Measurements from ENCODE around the gene FAM163B. TPM values are rescaled to one million over a fixed set of nuclear protein-coding genes. Genes with fewer than 3 reads are reported as not detected.
A peak's percentile ranks its signal among the peaks of the same experiment; 100 is the strongest.

Gene FAM163B
- polyA plus RNA-seq, 1 donor (not counting 4 experiments of a cell fraction or from before 2014, with no cell fraction given) = not detected

- H3K4me2 ChIP-seq (ENCODE audit: control insufficient read depth, extremely low read depth, insufficient read depth, low read depth, low read length) = no peak within 1 kb of the TSS
- dilution Hi-C loops (cut with MboI; ENCODE audit: extremely low pct_ligation_motif_present, low sequenced_read_pairs) = no loop called here
- H3K9me3 ChIP-seq (ENCODE audit: control insufficient read depth, low read depth, low read length) = no peaks in the 10 kb centered on the region
- H4K20me1 ChIP-seq (ENCODE audit: control insufficient read depth, extremely low read depth, insufficient read depth, low read length) = no peaks in the 10 kb centered on the region
- no peak within 1 kb of the TSS for H2AFZ ChIP-seq (ENCODE audit: control insufficient read depth, low read length)
- H3K4me3 ChIP-seq (ENCODE audit: control insufficient read depth in 2 of 3, extremely low read depth in 1 of 3, insufficient read depth in 2 of 3, low read depth in 1 of 3, low read length in 3 of 3) = no peak within 1 kb of the TSS
- TF ChIP-seq CTCF (optimal IDR thresholded peaks at IDR 0.05 in 1 of 3, IDR thresholded peaks at IDR 0.05 in 1 of 3, conservative IDR thresholded peaks at IDR 0.05 in 1 of 3; ENCODE audit: extremely low read depth in 1 of 3, insufficient read depth in 2 of 3, low read length in 3 of 3) (no peak), EZH2 (IDR thresholded peaks at IDR 0.05; ENCODE audit: low read length) (no peak)
- FAIRE-seq (no peak), DNase-seq (ENCODE audit: low read depth, low spot score) (no peak)
- H3K36me3 ChIP-seq (ENCODE audit: control insufficient read depth in 2 of 2, extremely low read depth in 1 of 2, insufficient read depth in 2 of 2, low read length in 2 of 2) = no peaks in the 10 kb centered on the region
- no peaks in the 10 kb centered on the region for H3K79me2 ChIP-seq (ENCODE audit: control insufficient read depth, insufficient read depth, low read length)
- H3K9me1 ChIP-seq (ENCODE audit: control insufficient read depth, extremely low read depth, insufficient read depth, low read length) = no peaks in the 10 kb centered on the region
- no peak within 1 kb of the TSS for H3K27ac ChIP-seq (ENCODE audit: control insufficient read depth, insufficient read depth, low read length)
- no peak within 1 kb of the TSS for H3K9ac ChIP-seq (ENCODE audit: control insufficient read depth, extremely low read depth, insufficient read depth, low read length)
- H3K27me3 ChIP-seq (ENCODE audit: control insufficient read depth, extremely low read depth, insufficient read depth, low read length) = peaks cover 62% of the 10 kb centered on the region
- peaks cover 9% of the 10 kb centered on the region for H3K4me1 ChIP-seq (ENCODE audit: control insufficient read depth, extremely low read depth, insufficient read depth, low read length)
Measured at GRCh38 chr9:133534346-133535291, 74.6 kb downstream of the FAM163B start, which contains the start of gene ADAMTSL2. ADAMTSL2 (plus strand) TSS chr9:133534704; CDS start chr9:133536713, 2,009 bp downstream.

DNA sequence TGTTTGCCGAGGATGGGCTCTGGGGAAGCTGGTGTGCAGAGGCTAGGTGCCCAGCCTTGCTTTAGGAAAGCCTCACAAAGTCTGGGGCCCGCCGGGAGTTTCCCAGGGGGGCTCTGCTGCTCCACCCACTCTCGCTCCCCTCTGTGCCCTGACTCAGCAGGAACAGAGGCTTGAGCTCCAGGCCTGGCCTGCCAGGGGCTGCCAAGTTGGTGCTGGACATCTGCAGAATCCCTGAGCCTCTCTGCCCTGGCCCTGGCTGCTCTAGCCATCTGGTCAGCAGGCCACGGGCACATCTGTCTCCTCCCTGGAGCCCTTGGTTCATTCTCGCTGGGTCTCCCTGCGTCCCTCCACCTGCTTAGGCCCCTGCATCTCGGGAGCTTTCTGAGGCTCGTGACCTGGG lies 75.3 kb downstream of the FAM163B start:
- H3K4me2 ChIP-seq (ENCODE audit: control insufficient read depth, extremely low read depth, insufficient read depth, low read depth, low read length) = no peak overlapping the region
- no peaks in the 10 kb centered on the region for H3K9me1 ChIP-seq (ENCODE audit: control insufficient read depth, extremely low read depth, insufficient read depth, low read length)
- FAIRE-seq (no peak), DNase-seq (ENCODE audit: low read depth, low spot score) (no peak)
- no peak overlapping the region for H2AFZ ChIP-seq (ENCODE audit: control insufficient read depth, low read length)
- no peaks in the 10 kb centered on the region for H3K79me2 ChIP-seq (ENCODE audit: control insufficient read depth, insufficient read depth, low read length)
- dilution Hi-C loops (cut with MboI; ENCODE audit: extremely low pct_ligation_motif_present, low sequenced_read_pairs) = no loop called here
- H3K27ac ChIP-seq (ENCODE audit: control insufficient read depth, insufficient read depth, low read length) = no peak overlapping the region
- no peaks in the 10 kb centered on the region for H4K20me1 ChIP-seq (ENCODE audit: control insufficient read depth, extremely low read depth, insufficient read depth, low read length)
- no peaks in the 10 kb centered on the region for H3K36me3 ChIP-seq (ENCODE audit: control insufficient read depth in 2 of 2, extremely low read depth in 1 of 2, insufficient read depth in 2 of 2, low read length in 2 of 2)
- peaks cover 9% of the 10 kb centered on the region for H3K4me1 ChIP-seq (ENCODE audit: control insufficient read depth, extremely low read depth, insufficient read depth, low read length)
- peaks cover 65% of the 10 kb centered on the region for H3K27me3 ChIP-seq (ENCODE audit: control insufficient read depth, extremely low read depth, insufficient read depth, low read length)
- no peaks in the 10 kb centered on the region for H3K9me3 ChIP-seq (ENCODE audit: control insufficient read depth, low read depth, low read length)
- TF ChIP-seq CTCF (optimal IDR thresholded peaks at IDR 0.05 in 1 of 3, IDR thresholded peaks at IDR 0.05 in 1 of 3, conservative IDR thresholded peaks at IDR 0.05 in 1 of 3; ENCODE audit: extremely low read depth in 1 of 3, insufficient read depth in 2 of 3, low read length in 3 of 3) = no peak
- TF ChIP-seq EZH2 (IDR thresholded peaks at IDR 0.05; ENCODE audit: low read length) = peak; percentile 26
- H3K9ac ChIP-seq (ENCODE audit: control insufficient read depth, extremely low read depth, insufficient read depth, low read length) = no peak overlapping the region
- no peak overlapping the region for H3K4me3 ChIP-seq (ENCODE audit: control insufficient read depth in 2 of 3, extremely low read depth in 1 of 3, insufficient read depth in 2 of 3, low read depth in 1 of 3, low read length in 3 of 3)

All from keratinocyte (primary cell).